ENCODE data around the gene NEAT1.

NEAT1 gene

GRCh38 chr11:65389294-65389980 is 33.2 kb upstream of the NEAT1 start:
- DNase-seq (ENCODE audit: low spot score) = no peak

GRCh38 chr11:65390099-65390941 is 32.3 kb upstream of the NEAT1 start:
- no peak for DNase-seq (ENCODE audit: low spot score)

- DNase-seq (ENCODE audit: low spot score) = peak; percentile 41
Observed at GRCh38 chr11:65390996-65391395, 31.6 kb upstream of the NEAT1 start.

GRCh38 chr11:65392186-65392829 is 30.3 kb upstream of the NEAT1 start:
- no peak for DNase-seq (ENCODE audit: low spot score)

- DNase-seq (ENCODE audit: low spot score) = no peak
Observed at GRCh38 chr11:65392899-65393298, 29.7 kb upstream of the NEAT1 start.

GRCh38 chr11:65393513-65394079 is 29.0 kb upstream of the NEAT1 start:
- no peak for DNase-seq (ENCODE audit: low spot score)

- DNase-seq (ENCODE audit: low spot score) = no peak
Observed at GRCh38 chr11:65394125-65394536, 28.5 kb upstream of the NEAT1 start.

GRCh38 chr11:65395961-65396530 is 26.6 kb upstream of the NEAT1 start:
- DNase-seq (ENCODE audit: low spot score) = no peak

GRCh38 chr11:65396769-65397745 is 25.5 kb upstream of the NEAT1 start:
- no peak for DNase-seq (ENCODE audit: low spot score)

GRCh38 chr11:65398362-65398910 is 24.2 kb upstream of the NEAT1 start:
- DNase-seq (ENCODE audit: low spot score) = no peak

GRCh38 chr11:65399249-65399648 is 23.3 kb upstream of the NEAT1 start:
- DNase-seq (ENCODE audit: low spot score) = no peak

- DNase-seq (ENCODE audit: low spot score) = no peak
Observed at GRCh38 chr11:65399845-65400244, 22.8 kb upstream of the NEAT1 start.

GRCh38 chr11:65400307-65401072 is 22.1 kb upstream of the NEAT1 start:
- DNase-seq (ENCODE audit: low spot score) = no peak

- DNase-seq (ENCODE audit: low spot score) = no peak
Observed at GRCh38 chr11:65401073-65401802, 21.4 kb upstream of the NEAT1 start.

- no peak for DNase-seq (ENCODE audit: low spot score)
Observed at GRCh38 chr11:65401803-65402248, 20.8 kb upstream of the NEAT1 start.

GRCh38 chr11:65402790-65403189 is 19.8 kb upstream of the NEAT1 start:
- no peak for DNase-seq (ENCODE audit: low spot score)

- no peak for DNase-seq (ENCODE audit: low spot score)
Observed at GRCh38 chr11:65403607-65404121, 18.9 kb upstream of the NEAT1 start.

GRCh38 chr11:65404210-65404609 is 18.4 kb upstream of the NEAT1 start:
- DNase-seq (ENCODE audit: low spot score) = no peak
